Skeletal muscle satellite cell (primary cell): ENCODE results near the gene ATP6AP1.
A peak's percentile ranks its signal among the peaks of the same experiment; 100 is the strongest.
"Not testable (repeated sequence)": the region's sequence is repeated elsewhere in the genome, so short reads cannot be mapped to it uniquely, and the experiment has no call there.

ENCODE experiments used
- H3K27me3 ChIP-seq: 2 replicates; pipeline ENCODE4 v1.7.0; 2013; ENCODE audit warnings: low read length; ENCODE audit not compliant: control insufficient read depth, insufficient read depth
- H3K36me3 ChIP-seq: 2 replicates; pipeline ENCODE4 v1.7.0; 2013; ENCODE audit warnings: mild to moderate bottlenecking, control low read depth, low read length; ENCODE audit not compliant: insufficient read depth
- H3K4me1 ChIP-seq: 2 replicates; pipeline ENCODE4 v1.7.0; 2013; ENCODE audit warnings: low read length; ENCODE audit not compliant: control insufficient read depth, insufficient read depth
- H3K4me2 ChIP-seq: 2 replicates; pipeline ENCODE4 v1.7.0; 2013; ENCODE audit warnings: mild to moderate bottlenecking, low read length
- H3K4me3 ChIP-seq: 2 replicates; pipeline ENCODE4 v1.7.0; 2013; ENCODE audit warnings: low read length
- H3K9ac ChIP-seq: 2 replicates; pipeline ENCODE4 v1.7.0; 2013; ENCODE audit warnings: mild to moderate bottlenecking, low read depth, low read length, moderate library complexity
- H3K9me3 ChIP-seq: replicated peaks from 2 replicates; pipeline ENCODE4 v1.7.0; 2013; ENCODE audit warnings: mild to moderate bottlenecking, control low read depth, low read length

The ATP6AP1 gene

DNA sequence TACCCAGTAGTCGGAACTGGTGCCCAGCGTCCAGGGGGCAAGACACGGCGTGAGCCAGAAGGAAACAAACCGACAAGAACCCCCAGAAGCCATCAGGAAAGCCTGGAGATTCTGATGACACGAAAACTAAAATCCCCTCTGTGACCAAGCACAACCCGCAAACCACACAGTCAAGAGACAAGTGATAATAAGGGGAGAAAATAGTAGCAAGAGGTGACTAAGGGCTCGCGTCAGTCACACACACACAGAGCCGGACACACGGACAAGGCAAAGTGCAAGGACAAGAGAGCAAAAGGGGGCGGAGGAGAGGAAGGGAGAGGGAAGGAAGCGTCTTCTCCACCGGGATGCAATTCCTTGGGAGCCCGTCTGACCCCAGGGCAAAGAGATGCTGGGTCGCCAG, 39.8 kb upstream of the ATP6AP1 start:
- not testable (repeated sequence) for H3K36me3 ChIP-seq, H3K9me3 ChIP-seq, H3K9ac ChIP-seq, H3K4me1 ChIP-seq, H3K27me3 ChIP-seq, H3K4me3 ChIP-seq, H3K4me2 ChIP-seq

- not testable (repeated sequence) for H3K4me1 ChIP-seq, H3K36me3 ChIP-seq, H3K9me3 ChIP-seq, H3K27me3 ChIP-seq, H3K4me2 ChIP-seq, H3K9ac ChIP-seq, H3K4me3 ChIP-seq
These were observed 38.4 kb upstream of the ATP6AP1 start for GRCh38 chrX:154389812-154390747.

- peaks cover 29% of the 10 kb centered on the region for H3K36me3 ChIP-seq
- not testable (repeated sequence) for H3K9ac ChIP-seq, H3K27me3 ChIP-seq, H3K4me3 ChIP-seq, H3K4me1 ChIP-seq, H3K4me2 ChIP-seq, H3K9me3 ChIP-seq
These were observed 32.1 kb upstream of the ATP6AP1 start for GRCh38 chrX:154396363-154396762.

GRCh38 chrX:154396973-154397887, 31.2 kb upstream of the ATP6AP1 start:
- Histone ChIP-seq H3K4me1 (peaks cover 6% of the 10 kb centered on the region), H3K4me2 (peak overlapping the region; percentile 90), H3K9me3 (no peaks in the 10 kb centered on the region), H3K27me3 (no peaks in the 10 kb centered on the region), H3K36me3 (peaks cover 29% of the 10 kb centered on the region), H3K9ac (peak overlapping the region; percentile 100), H3K4me3 (peak overlapping the region; percentile 89)

DNA sequence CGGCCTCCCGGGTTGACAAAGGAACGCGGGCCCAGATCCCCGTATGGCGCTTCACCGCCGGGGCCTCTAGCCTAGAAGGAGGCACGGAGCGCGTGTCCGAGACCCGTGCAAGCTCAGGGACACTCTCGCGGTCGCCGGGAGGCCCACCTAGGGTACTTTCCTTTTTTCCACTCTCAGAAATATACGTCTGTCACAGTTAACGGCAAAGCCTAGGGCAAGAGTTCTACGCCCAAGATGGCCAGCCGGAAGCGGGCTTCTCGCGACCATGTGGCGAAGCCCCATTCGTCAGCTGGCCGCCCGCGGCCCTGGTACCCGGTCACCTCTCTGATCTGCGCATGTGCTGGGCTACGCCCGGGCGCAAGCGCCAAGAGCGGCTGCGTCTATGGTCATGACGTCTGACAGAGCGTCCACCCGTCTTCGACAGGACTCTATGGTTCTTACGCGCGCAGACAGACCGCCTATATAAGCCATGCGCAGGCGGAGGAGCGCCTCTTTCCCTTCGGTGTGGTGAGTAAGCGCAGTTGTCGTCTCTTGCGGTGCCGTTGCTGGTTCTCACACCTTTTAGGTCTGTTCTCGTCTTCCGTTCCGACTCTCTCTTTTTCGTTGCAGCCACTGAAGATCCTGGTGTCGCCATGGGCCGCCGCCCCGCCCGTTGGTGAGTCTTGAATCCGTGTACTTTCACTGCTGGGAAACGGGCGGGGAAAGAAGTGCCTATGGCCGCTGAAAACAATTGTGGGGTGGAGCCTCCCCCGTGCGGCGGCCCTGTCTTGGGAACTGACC, 30.4 kb upstream of the ATP6AP1 start, which contains the start of gene RPL10:
TSS of gene RPL10 (plus strand) at position 490 of the 780 bp plus-strand sequence. CDS start at position 633, 143 bp downstream.
- peak within 1 kb of the TSS; percentile 89 for H3K4me3 ChIP-seq
- H3K4me1 ChIP-seq: peaks cover 6% of the 10 kb centered on the region

GRCh38 chrX:154398668-154399526, 29.6 kb upstream of the ATP6AP1 start:
- H3K4me3 ChIP-seq: peak overlapping the region; percentile 89
- peak overlapping the region; percentile 91 for H3K4me2 ChIP-seq
- no peaks in the 10 kb centered on the region for H3K9me3 ChIP-seq
- no peaks in the 10 kb centered on the region for H3K27me3 ChIP-seq
- peak overlapping the region; percentile 100 for H3K9ac ChIP-seq
- H3K4me1 ChIP-seq: peaks cover 6% of the 10 kb centered on the region
- peaks cover 29% of the 10 kb centered on the region for H3K36me3 ChIP-seq

More for the DNA sequence above, 30.4 kb upstream of the ATP6AP1 start, which contains the start of gene RPL10:
- Histone ChIP-seq H3K36me3 (peaks cover 29% of the 10 kb centered on the region), H3K27me3 (no peaks in the 10 kb centered on the region), H3K9me3 (no peaks in the 10 kb centered on the region), H3K9ac (peak within 1 kb of the TSS; percentile 100), H3K4me2 (peak within 1 kb of the TSS; percentile 91)

GRCh38 chrX:154399527-154400368, 28.7 kb upstream of the ATP6AP1 start:
- peak overlapping the region; percentile 89 for H3K4me3 ChIP-seq
- H3K4me1 ChIP-seq: peaks cover 6% of the 10 kb centered on the region
- H3K36me3 ChIP-seq: peaks cover 33% of the 10 kb centered on the region
- H3K27me3 ChIP-seq: no peaks in the 10 kb centered on the region
- H3K9me3 ChIP-seq: no peaks in the 10 kb centered on the region
- peak overlapping the region; percentile 100 for H3K9ac ChIP-seq
- H3K4me2 ChIP-seq: peak overlapping the region; percentile 91

DNA sequence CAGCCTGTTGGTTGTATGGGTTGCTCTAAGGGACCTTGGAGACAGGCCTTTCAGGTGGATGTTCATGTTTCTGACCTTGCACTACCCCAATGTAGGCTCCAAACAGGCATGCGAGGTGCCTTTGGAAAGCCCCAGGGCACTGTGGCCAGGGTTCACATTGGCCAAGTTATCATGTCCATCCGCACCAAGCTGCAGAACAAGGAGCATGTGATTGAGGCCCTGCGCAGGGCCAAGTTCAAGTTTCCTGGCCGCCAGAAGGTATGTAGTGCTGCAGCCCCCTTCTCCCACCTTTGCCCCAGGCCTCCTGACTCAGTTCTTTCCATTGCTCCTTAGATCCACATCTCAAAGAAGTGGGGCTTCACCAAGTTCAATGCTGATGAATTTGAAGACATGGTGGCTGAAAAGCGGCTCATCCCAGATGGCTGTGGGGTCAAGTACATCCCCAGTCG, 28.1 kb upstream of the ATP6AP1 start:
- H3K36me3 ChIP-seq: peaks cover 33% of the 10 kb centered on the region
- not testable (repeated sequence) for H3K9me3 ChIP-seq, H3K27me3 ChIP-seq, H3K4me1 ChIP-seq
- H3K9ac ChIP-seq: peak overlapping the region; percentile 100
- peak overlapping the region; percentile 89 for H3K4me3 ChIP-seq
- peak overlapping the region; percentile 91 for H3K4me2 ChIP-seq

- H3K4me3 ChIP-seq: no peak overlapping the region
- H3K36me3 ChIP-seq: peaks cover 33% of the 10 kb centered on the region
- H3K9ac ChIP-seq: no peak overlapping the region
- no peaks in the 10 kb centered on the region for H3K27me3 ChIP-seq
- H3K4me1 ChIP-seq: peaks cover 6% of the 10 kb centered on the region
- peak overlapping the region; percentile 10 for H3K4me2 ChIP-seq
- no peaks in the 10 kb centered on the region for H3K9me3 ChIP-seq
These were observed 27.3 kb upstream of the ATP6AP1 start for GRCh38 chrX:154401045-154401799.
